ENCODE results near the gene PSMB7.
"Not testable (repeated sequence)": the region's sequence is repeated elsewhere in the genome, so short reads cannot be mapped to it uniquely, and the experiment has no call there.

The PSMB7 gene

DNA sequence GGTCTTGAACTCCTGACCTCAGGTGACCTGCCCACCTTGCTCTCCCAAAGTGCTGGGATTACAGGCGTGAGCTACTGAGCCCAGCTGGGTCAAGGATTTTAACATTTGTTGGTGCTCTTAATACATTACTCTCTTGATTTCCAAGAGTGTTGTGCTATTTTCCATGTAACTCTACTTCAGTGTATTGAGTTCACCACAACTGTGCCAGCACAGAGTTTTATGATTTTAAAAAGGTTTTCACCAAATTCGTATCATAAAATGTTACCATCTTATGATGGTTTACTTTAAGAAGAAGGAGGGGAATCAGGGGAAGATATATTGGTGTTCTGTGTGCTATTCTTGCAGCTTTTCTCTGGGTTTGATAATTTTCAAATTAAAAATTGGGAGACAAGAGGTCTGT lies 28.4 kb upstream of the PSMB7 start:
- no peak for FAIRE-seq
- DNase-seq (ENCODE audit: low spot score), result no peak

DNA sequence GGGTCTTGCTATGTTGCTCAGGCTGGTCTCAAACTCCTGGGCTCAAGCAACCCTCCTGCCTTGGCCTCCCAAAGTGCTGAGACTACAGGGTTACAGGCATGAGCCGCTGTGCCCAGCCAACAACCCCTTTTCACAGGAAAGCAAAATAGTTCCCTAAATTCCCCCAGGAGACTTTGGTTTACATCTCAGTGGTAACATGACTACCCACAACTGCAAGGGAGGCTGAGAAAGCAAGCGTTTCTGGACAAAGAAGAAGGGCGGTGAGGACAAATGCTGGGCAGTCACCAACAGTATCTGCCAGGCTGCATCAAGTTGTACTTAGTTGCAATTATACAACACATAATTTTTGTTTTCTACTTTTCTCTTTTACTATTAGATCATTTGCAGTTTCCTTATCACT lies 27.6 kb upstream of the PSMB7 start:
- DNase-seq (ENCODE audit: low spot score) (no peak), FAIRE-seq (no peak)

GRCh38 chr9:124442379-124442778 lies 27.1 kb upstream of the PSMB7 start:
- FAIRE-seq, result no peak
- no peak for DNase-seq (ENCODE audit: low spot score)

DNA sequence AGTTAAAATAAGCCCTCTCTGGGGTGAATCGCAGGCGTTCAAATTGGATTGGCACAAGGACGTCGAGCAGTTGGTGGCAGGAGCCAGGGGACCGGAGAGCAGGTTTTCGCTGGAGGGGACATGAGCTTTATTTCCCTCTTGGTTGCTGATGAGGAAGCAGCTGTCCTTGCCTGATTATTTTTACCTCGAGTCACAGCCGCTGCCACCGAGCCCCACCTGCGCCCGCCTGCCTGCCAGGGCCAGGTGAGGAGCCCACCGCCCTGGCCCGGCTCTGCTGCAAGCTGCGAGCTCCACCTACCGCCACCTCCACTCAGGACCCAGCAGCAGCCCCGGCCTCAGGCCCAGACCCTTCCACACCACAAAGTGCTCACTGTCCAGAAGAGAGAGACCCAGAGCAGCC lies 26.0 kb upstream of the PSMB7 start:
- no peak for FAIRE-seq
- no peak for DNase-seq (ENCODE audit: low spot score)

DNA sequence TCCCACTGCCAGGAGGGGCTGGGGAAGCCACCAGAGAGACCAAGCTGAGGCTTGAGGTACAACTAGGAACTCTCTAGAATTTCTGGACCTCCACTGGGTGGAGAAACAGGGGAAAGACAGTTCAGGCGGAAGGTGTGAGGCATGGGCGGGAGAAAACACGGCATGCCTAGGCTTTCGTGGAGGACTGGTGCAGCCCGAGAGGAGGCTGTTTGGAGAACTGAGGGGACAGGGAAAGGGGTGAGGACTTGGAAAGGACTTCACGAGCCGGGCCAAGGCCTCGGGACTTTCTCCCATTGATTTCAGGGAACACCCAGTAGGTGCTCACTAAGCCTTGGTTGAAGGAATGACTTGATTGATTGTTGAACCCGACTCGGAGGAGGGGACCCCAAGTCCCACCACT lies 25.5 kb upstream of the PSMB7 start:
- no peak for DNase-seq (ENCODE audit: low spot score)
- FAIRE-seq, result no peak

GRCh38 chr9:124439686-124440243 lies 24.5 kb upstream of the PSMB7 start:
- DNase-seq (ENCODE audit: low spot score) (no peak), FAIRE-seq (no peak)

- FAIRE-seq (no peak), DNase-seq (ENCODE audit: low spot score) (no peak)
Observed at GRCh38 chr9:124439086-124439485, 23.8 kb upstream of the PSMB7 start.

DNA sequence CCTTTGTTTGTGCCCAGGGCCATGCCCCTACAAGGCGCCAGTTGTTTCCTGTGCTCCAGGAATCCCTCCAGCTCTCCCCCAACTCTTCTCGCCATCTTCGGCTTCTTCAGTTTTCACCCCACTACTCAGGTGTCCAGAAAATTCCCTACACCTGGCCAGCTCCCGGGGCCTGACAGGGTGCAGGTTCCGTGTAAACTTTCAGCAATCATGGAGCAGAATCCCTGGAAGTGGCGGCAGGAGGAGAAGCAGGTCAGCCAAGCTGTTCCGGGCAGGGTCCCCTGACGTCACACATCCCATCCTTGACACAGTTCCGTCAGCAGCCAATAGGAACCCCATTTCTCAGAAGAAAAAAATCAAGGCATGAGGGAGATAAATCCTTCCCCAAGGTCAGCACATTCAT lies 22.8 kb upstream of the PSMB7 start:
- DNase-seq (ENCODE audit: low spot score) (no peak), FAIRE-seq (no peak)

DNA sequence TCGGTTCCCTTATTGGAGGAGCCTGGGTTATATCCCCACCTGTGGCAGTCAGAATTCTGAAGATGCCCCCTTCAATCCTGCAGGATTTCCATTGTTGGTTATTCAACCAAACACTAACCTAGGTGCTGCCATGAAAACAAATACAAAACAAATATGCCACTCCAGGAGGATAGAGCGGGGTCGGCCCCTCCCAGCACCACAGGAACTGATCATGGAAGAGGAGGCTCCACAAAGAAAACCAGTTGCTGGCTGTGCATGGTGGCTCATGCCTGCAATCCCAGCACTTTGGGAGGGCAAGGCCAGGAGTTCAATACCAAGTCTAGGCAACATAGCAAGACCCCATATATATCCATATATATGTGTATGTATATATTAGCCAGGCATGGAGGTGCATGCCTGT lies 21.8 kb upstream of the PSMB7 start:
- FAIRE-seq (no peak), DNase-seq (ENCODE audit: low spot score) (no peak)

- DNase-seq (ENCODE audit: low spot score) (no peak), FAIRE-seq (no peak)
Observed at GRCh38 chr9:124436320-124436719, 21.1 kb upstream of the PSMB7 start.

GRCh38 chr9:124429530-124429867 lies 14.3 kb upstream of the PSMB7 start:
- FAIRE-seq, result no peak
- no peak for DNase-seq (ENCODE audit: low spot score)

DNA sequence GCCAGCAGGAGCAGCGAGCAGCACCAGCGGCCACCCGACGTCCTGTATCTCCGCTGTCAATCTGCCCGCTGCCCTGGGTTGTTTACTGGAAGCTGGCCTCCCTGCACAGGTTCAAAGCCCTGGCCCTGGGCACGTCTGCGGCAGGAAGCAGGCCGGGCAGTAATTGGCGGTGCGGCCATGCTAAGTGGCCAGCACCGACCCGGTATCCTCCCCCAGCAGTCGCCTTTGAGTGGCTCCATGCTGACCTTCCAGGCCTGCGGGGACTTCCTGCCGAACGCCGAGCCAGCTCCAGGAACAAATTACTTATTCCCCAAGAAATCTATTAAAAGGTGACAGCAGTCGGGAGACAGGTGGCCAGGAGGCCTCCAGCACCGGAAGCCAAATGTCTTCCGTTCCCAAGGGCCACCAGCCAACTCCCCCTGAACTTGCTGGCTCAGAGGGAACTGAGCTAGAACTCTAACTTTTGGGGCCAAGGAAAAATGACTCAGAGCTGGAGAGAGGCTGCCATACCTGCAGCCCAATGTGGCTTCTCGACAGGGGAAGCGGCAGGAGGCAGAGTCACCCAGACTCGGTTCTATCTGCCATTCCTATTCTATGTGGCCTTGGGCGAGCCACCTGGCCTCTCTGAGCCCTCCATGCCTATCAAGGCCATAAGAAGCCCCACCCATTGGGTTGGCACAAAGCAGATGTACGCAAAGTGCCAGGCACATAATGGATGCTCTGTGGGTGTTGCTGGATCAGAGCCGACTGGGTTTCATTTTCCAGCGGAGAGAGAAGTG lies 13.7 kb upstream of the PSMB7 start:
- no peak for FAIRE-seq
- no peak for DNase-seq (ENCODE audit: low spot score)

GRCh38 chr9:124427281-124427680 lies 12.0 kb upstream of the PSMB7 start:
- FAIRE-seq, result no peak
- no peak for DNase-seq (ENCODE audit: low spot score)

DNA sequence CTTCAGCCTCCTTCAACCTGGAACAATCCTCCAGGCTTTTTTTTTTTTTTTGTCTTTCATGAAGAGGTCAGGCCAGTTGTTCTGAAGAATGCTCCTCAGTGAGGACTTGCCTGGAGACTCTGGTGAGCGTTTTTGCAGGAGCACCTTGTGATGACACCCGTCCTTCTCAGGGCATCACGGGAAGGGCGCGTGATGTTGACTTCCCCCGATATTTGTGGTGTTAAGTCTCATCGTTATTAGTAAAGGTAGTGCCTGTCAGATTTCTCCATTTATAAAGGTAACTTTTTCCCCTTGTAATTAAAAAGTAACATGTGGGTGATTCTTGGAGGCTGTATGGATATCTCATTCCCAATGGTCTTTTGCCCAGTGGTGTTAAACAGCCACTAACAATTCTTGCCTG lies 11.1 kb upstream of the PSMB7 start:
- FAIRE-seq, result no peak

GRCh38 chr9:124425733-124426132 lies 10.5 kb upstream of the PSMB7 start:
- not testable (repeated sequence) for FAIRE-seq

More for the DNA sequence above, 11.1 kb upstream of the PSMB7 start:
- DNase-seq (ENCODE audit: low spot score), result no peak

GRCh38 chr9:124423591-124423990 lies 8.3 kb upstream of the PSMB7 start:
- no peak for FAIRE-seq
- DNase-seq (ENCODE audit: low spot score), result no peak

More at GRCh38 chr9:124425733-124426132, 10.5 kb upstream of the PSMB7 start:
- DNase-seq (ENCODE audit: low spot score), result not testable (repeated sequence)

- DNase-seq (ENCODE audit: low spot score) (no peak), FAIRE-seq (no peak)
Observed at GRCh38 chr9:124423155-124423554, 7.9 kb upstream of the PSMB7 start.

DNA sequence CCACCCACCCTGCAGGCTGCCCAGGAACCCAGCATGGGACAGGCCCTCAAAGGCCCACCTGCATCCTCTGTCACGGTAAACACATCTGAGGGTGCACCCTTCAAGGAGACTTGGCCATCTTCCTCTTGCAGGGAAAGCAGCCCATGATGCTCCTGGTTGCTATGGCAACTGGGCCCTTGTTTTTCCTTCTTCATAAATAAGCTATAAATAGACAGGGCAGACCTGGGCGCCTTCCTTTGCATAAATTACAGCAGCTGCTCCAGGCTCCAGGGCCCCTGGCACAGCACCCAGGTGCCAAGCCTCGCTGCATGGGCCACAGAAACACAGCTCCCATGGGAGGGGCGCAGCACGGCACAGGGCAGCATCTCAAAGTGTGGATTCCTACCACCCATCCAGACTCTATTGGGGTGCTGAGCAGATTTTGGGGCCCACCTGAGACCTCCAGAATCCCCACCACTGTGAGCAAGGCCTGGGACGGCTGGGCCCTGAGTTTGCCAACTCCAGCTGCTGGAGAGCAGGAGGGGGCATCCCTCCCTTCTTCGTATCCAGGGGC lies 5.8 kb upstream of the PSMB7 start:
- FAIRE-seq (no peak), DNase-seq (ENCODE audit: low spot score) (no peak)

DNA sequence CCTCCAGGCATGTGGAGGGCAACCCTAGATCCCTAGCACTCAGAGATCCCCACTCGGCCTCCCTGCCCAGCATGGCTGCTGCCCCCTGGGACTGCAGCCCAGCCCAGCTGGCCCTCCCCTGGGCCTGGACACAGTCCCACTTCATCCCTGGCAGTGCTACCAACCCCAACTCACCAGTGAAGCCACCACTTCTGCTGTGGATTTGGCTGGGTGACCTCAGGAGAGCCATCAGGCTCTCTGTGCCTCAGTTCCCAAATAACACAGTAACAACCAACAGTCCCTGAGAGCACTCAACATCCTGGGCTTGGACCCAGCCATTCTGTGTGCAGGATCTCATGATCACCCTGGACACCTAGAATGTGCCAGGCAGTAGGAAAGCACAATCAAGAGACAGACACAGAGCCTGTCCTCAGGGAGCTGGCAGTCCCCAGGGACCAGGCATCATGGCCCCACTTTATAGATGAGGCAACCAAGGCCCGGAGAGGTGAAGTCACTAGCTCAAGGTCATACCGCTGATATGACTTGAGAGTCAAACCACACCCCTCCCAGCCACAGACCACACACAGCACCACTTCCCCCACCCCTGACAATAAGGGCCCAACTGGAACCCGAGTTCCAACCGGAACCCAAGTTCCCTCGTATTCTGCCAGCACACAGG lies 4.7 kb upstream of the PSMB7 start:
- DNase-seq (ENCODE audit: low spot score) (no peak), FAIRE-seq (no peak)

DNA sequence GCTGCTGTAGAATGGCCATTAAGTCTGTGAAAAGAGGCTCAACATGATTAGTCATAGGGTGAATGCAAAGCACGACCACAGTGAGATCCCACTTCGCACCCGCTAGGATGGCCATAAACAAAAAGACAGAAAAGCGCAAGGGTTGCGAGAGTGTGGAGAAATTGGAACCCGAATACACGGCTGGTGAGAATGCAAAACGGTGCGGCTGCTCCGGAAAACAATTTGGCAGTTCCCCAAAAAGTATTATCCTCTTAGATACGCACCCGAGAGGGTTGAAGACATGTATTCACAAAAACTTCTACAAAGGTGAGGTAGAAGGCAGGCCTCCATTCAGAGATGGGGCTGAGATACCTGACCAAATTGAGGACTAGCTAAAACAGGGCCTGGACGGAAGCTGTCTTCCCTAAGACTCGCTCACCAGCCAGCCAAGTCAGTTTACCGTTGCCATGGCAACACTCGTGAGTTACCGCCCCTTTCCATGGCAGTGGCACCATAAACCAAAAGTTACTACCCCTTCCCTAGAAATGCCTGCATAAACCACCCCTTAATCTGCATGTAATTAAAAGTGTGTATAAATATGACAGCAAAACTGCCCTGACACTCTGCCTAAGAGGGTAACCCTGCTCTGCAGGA lies 726 bp upstream of the PSMB7 start:
- DNase-seq (ENCODE audit: low spot score), result no peak
- no peak for FAIRE-seq

GRCh38 chr9:124414612-124415011 lies 630 bp downstream of the PSMB7 start:
- FAIRE-seq (no peak), DNase-seq (ENCODE audit: low spot score) (no peak)

GRCh38 chr9:124412228-124412575 lies 3.0 kb downstream of the PSMB7 start:
- FAIRE-seq (no peak), DNase-seq (ENCODE audit: low spot score) (no peak)

Measured in urothelium cell line (cell line).